Measurements from ENCODE around the gene CLDND2.

The CLDND2 gene

GRCh38 chr19:51352783-51353360 lies 15.9 kb downstream of the CLDND2 start:
- no peak for DNase-seq

GRCh38 chr19:51351266-51351990 lies 17.4 kb downstream of the CLDND2 start:
- DNase-seq = no peak

GRCh38 chr19:51347209-51347928 lies 21.4 kb downstream of the CLDND2 start:
- DNase-seq = no peak

- DNase-seq = no peak
These were observed 22.1 kb downstream of the CLDND2 start for GRCh38 chr19:51346742-51347141.

GRCh38 chr19:51345076-51345620 lies 23.7 kb downstream of the CLDND2 start:
- DNase-seq = no peak

- DNase-seq = no peak
These were observed 25.9 kb downstream of the CLDND2 start for GRCh38 chr19:51342631-51343569.

- no peak for DNase-seq
These were observed 26.7 kb downstream of the CLDND2 start, which contains the start of gene VSIG10L for GRCh38 chr19:51341976-51342580. TSS of gene VSIG10L (minus strand) at chr19:51342139. CDS start at chr19:51342124, 15 bp downstream.

GRCh38 chr19:51341066-51341465 lies 27.7 kb downstream of the CLDND2 start:
- DNase-seq = no peak

GRCh38 chr19:51339687-51340656 lies 28.8 kb downstream of the CLDND2 start:
- DNase-seq = peak; percentile 78

- DNase-seq = no peak
These were observed 29.5 kb downstream of the CLDND2 start for GRCh38 chr19:51339313-51339686.

GRCh38 chr19:51338563-51339312 lies 30.1 kb downstream of the CLDND2 start:
- DNase-seq = peak; percentile 79

GRCh38 chr19:51337861-51338562 lies 30.8 kb downstream of the CLDND2 start:
- no peak for DNase-seq

GRCh38 chr19:51337141-51337860 lies 31.5 kb downstream of the CLDND2 start:
- no peak for DNase-seq

GRCh38 chr19:51333836-51334460 lies 34.9 kb downstream of the CLDND2 start:
- DNase-seq = no peak

GRCh38 chr19:51331716-51332115 lies 37.1 kb downstream of the CLDND2 start:
- DNase-seq = no peak

- DNase-seq = no peak
These were observed 37.6 kb downstream of the CLDND2 start for GRCh38 chr19:51331193-51331592.

GRCh38 chr19:51330366-51330765 lies 38.4 kb downstream of the CLDND2 start:
- no peak for DNase-seq

GRCh38 chr19:51329411-51329810 lies 39.4 kb downstream of the CLDND2 start:
- DNase-seq = no peak
